Eye (tissue), 1 donor: ENCODE results near the gene SDF4.

ENCODE experiments used
- DNase-seq: peaks from one replicate; pipeline ENCODE4 v3.0.0-alpha.2; 2015

SDF4 gene

GRCh38 chr1:1226566-1227362 lies 5.0 kb downstream of the SDF4 start:
- DNase-seq = no peak

DNA sequence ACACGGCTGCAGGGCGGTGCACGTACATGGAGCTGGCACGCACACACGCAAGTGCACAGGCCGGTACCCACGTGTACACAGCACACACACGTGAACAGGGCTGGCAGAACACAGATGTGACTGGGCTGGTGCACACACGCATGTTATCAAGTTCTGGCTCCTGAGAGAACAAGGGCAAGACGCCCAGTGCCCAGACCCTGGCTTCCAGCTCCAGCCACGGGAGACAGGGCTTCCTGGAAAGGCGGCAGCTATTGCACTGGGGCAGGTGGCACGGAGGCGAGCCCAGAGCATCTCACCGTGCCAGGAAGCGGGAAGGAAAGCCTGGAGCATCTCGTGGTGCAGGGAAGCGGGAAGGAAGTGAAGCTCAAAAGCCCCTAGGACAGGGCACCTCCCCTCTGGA lies 5.9 kb downstream of the SDF4 start:
- DNase-seq = no peak

DNA sequence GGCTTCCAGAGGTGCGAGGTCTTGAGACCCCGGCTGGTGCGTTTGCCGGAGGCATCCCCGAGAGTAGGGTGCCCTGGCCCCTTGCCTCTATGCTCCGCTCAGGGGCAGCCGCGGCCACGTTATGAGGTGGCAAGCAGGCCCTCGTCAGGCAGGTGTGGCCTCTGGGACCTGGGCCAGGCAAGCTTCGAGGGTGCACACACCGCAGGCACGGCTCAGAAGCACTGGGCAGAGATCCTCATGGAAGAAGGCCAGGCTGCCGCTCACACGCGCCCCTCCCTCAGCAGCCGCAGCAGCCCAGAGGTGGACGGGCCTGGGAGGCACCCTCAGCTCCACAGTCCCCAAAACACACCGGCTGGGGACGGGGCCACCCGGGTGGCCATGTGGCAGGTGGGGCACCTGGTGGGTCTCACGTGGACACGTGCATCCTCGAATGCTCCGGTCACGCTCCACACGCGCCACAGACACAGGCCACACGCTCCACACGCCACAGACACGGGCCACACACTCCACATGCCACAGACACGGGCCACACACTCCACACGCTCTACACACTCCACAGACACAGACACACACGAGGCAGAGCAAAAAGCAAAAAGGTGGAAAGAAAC lies 6.5 kb downstream of the SDF4 start:
- DNase-seq = no peak

DNA sequence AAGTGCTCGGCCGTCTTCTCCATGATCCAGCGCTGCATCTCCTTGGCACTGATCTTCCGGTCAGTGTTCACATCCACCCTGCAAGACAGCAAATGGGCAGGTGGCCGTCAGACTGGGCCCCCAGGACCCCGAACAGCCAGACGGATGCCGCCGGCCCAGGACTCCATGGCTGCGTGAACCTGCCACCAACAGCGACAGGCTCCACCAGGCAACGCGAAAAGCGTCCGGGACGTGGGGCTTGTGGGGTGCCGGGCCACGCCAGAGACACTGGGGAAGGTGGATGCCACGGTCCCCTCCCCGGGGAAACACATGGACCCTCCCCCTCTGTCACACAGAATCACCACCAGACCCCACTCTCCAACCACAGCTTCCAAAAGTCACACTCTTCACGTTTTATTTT lies 7.9 kb downstream of the SDF4 start:
- no peak for DNase-seq

- DNase-seq = no peak
Measured at GRCh38 chr1:1223321-1223720, 8.5 kb downstream of the SDF4 start.

GRCh38 chr1:1222575-1223225 lies 9.1 kb downstream of the SDF4 start:
- DNase-seq = no peak

DNA sequence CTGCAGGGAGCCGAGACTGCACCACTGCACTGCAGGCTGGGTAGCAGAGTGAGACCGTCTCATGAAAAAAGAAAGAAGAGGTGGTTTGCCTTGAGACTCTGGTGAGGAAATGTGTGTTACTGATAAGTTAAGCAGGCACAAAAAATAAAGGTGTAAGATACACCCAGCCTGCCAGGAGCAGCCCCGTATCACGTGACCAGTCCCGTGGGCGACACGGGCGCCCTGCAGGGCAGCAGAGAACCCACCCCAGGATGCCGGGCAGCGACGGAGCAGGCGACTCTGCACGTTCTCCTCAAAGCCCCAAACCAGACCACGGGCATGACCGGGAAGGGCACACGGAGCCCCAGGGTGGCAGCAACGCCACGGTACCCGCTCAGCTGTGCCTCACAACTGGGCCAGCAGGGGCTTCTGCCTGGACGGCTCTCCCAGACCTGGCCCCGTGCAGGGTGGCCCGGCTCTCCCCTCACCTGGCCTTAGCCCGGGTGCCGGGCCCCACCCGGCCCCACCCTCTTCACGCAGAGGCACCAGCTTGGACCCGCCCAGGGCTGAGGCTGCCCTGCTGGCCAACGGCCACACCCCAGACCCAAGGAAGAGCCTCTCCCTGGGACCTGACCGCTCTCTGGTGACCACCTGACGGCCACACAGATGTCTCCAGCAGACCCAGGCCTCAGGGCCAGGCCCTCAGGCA lies 9.8 kb downstream of the SDF4 start:
- DNase-seq = no peak

DNA sequence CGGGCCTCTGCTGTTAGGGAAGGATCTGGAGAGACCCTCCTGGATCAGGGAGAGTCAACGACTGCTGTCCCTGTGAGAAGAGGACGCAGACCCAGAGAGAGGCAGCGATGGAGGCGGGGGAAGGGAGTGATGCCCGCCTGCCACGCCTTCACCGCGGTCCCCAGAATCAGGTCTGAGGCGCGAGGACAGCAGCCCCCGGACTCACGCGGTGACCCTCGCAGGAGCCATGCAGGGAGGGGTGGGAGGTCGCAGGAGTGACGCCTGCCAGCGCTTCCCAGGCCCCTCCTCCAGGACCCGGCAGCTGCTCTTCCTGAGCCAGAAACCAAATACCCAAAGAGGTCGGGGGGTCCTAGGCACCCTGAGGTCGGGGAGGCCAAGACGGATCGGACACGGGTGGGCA lies 11.6 kb downstream of the SDF4 start:
- no peak for DNase-seq

DNA sequence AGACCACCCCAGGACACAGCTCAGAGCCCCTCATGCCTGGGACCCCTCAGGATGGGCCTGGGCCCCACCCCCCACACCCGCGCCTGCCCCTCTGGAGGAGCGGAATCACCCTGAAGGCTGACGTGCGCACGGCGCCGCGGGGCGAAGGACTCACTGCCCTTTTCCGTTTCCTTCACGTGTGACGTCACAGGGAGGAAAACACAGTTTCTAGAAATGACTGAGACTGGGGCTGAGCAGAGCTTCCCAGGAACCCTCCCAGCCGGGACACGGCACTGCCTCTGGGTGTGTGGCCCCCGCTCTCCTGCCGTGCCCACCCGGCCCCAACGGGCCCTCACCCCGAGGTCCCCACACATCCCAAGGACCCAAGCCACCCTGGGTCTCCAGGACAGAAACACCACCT lies 12.5 kb downstream of the SDF4 start:
- no peak for DNase-seq

DNA sequence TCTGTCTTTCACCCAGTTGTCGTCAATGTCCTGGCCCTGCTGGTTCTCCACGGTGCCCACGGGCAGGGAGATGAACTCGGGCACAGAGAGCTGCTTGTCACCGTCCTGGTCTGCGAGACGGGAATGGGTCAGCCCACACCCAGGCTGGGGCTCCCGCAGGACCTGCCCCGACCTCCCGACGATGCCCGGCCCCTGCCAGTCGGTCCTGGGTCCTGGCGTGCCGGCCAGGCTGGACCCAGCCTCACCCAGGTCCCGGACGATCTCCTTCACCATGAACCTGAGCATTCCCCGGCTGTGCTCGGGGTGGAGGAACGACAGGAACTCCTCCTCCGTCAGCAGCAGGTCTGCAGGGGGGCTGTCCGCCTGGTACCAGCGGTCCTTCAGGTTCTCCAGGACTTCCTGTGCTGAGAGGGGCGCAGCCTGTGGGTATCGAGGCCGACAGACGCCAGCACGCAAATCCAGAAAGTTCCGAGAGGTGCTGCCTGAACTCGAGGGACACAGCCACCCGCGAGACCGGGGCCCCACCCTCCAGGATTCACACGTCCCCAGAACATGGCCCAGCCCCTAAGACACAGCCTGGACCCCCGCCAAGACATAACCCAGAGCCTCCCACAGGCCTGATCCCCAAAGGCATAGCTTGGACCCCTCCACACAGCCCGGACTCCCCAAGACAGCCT lies 13.1 kb downstream of the SDF4 start:
- no peak for DNase-seq

DNA sequence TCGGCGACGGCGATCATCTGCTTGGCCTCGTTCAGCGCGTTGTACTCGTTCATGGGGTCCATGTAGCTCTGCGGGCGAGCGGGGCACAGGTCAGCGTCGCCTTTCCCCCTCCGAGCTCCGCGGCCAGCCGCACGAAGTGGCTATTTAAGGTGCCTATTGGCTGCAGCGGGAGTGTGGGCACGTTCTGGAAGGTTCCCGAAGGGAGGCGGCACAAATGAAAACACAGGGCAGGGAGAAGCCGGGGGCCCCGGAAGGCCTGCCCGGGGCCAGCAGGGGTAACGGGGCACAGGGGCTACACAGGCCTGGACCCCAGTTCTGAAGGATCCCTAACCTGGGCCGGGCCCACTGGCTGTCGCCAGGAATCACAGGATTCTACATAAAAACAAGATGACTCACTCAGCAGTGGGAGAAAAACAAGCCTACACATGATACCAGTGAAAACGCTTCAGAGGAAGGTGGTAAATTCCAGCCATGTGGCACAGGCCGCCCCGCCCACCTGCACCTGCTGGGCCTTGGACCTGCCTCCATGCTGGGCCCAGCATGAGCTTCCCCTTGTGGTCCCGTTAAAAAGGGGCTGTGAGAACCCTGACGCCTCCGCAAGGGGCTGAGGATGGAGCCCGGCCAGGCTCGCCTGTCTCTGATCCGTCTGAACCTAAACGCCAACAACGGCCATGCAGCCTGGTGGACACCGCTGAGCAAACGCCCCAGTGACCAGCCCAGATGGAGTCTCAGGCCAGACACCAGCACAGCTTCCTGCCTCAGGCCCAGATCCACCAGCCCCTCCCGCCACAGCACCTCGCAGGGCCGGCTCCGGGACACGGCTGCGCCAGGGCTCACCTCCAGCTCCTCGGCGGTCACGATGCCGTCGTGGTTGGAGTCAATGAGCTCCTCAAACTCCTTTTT lies 13.9 kb downstream of the SDF4 start:
- no peak for DNase-seq

GRCh38 chr1:1216770-1217620 lies 14.8 kb downstream of the SDF4 start:
- no peak for DNase-seq

DNA sequence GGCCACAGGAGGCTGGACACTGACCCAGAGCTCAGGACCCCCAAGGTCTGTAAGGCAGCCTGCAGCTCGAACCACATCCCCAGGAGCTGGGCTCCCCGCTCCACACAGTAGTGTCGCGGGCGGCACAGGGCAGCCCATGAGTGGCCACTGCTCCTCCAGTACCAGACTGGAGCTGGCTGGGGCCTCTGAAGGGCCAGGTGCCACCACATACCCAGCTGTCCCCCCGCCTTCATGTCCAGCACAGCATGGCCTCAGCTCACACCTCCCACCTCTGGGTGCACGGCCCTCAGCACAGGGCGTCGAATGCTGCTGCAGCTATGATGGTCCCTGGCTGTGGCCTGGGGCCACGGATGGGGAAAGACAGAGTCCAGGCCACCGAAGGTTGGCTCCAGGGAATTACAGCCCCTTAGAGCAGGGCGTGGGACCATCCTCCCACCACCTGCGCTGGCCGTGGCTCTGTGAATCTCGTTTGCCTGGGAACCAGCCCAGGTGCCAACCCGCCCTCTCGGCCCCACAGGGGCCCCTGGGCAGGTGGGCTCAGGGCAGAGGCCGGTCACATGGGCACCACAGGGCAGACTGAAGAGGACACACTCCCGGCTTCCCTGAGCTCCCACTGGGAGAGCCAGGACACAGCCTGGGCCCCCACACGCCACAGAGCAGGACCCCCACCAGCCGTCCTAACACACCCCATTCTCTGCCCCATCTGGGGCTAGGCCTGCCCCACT lies 15.8 kb downstream of the SDF4 start:
- DNase-seq = no peak

DNA sequence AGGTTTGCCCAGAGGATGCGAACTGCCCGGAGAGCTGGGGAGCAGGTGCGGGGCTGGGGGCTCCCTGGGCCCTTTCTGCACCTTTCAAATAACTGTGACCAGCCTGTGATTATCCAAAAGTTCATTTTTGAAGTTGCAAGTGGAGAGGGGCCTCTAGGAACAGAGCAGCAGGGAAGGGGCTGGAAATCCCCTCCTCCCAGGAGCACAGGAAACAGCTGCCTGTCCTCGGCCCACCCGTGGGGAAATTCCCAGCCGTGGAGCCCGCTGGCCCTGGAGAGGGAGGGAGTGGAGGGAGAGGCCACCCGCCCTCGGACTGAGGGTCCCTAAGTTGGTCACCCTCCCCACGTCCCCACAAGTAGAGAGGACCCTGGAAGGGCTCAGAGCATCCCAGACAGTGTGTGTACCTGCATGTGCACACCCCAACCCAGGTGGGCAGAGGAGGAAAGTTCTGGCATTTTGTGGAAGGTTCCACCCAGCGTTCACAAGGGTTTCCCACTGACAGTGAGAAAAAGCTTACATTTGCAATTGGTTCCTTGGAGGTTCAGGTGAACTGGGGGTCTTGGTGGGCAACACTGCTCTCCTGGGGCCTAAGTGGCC lies 16.6 kb downstream of the SDF4 start:
- no peak for DNase-seq

GRCh38 chr1:1213345-1214265 lies 18.2 kb downstream of the SDF4 start, which contains the start of gene TNFRSF4:
TNFRSF4 (minus strand) TSS chr1:1214153; CDS start chr1:1214127, 26 bp downstream.
- DNase-seq = no peak

DNA sequence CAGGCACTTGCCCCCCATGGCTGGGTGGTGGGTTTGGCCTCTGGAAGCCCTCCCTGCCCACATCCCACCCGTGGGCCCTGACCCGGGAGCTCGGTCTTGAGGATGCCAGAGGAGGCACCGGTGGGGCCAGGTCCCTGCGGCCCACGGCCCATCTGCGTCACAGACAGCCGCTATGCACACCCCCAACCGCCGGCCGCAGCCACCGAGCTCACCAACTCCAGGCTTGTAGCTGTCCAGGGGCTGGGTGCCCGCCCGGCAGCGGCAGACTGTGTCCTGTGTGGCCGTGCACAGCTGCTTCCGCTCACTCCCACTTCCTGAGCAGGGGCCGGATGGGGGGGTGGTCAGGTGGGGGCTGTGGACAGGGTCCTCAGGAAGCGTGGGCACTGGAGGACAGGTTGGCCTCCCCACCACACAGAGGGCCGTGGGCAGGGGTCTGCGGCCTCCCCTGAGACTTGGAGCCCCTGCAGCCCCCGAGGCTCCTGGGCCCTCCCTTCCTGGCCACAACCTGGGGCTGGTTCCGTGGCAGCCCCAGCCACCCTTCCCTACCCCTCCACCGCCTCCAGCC lies 18.9 kb downstream of the SDF4 start:
- no peak for DNase-seq

DNA sequence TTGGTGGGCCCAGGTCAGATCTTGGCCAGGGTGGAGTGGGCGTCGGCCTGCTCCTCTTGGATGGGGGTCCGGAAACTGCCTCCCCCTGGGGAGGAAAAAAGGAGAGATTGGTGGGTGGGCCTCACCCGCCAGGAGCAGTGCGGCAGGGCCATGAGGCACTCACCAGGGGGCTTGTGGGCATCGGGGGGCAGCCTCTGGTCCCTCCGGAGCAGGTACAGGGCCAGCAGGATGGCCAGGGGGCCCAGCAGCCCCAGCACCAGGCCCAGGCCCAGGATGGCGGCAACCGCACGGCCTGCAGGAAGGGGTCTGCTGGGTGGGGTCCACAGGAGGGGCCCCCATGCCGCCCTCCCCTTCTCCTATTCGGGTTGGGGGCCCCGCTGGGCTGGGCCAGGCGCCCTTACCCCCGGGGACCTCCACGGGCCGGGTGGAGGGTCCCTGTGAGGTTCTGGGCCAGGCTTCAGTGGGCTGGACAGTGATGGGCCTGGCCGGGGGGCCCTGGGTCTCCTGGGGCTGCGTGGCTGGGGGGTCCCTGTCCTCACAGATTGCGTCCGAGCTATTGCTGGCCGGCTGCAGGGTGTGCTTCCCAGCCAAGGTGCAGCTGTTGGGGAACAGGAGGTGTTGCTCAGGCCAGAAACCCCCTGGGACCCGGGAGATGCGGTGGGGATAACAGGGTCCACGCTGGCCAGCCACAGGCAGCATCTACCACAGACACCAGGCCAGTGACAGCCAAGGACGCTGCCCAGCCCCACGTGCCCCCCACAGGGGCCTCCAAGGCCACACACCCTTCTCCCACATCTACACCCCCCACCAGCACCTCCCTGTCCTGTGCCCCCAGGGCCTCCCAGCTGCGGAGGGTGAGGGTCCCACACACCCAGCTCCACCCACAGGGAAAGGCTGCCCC lies 20.0 kb downstream of the SDF4 start:
- no peak for DNase-seq
